Measurements from ENCODE around the gene ANKRD53.

Gene ANKRD53

GRCh38 chr2:70942396-70943204 lies 35.8 kb upstream of the ANKRD53 start:
- ChIA-PET CTCF (interaction anchor here (0.7 to 1.7 kb wide), 3 partner anchors 23 to 153 kb away, joined by 3 to 5 read pairs (median 4); no protein-coding TSS in a partner anchor), POLR2A (no interaction called here)
- no peak for DNase-seq (ENCODE audit: extremely low spot score)
- TF ChIP-seq TARDBP (IDR thresholded peaks at IDR 0.05) (no peak), FOXK2 (IDR thresholded peaks at IDR 0.05) (no peak), NFRKB (IDR thresholded peaks at IDR 0.05) (no peak), PKNOX1 (IDR thresholded peaks at IDR 0.05) (no peak), HDGF (IDR thresholded peaks at IDR 0.05; ENCODE audit: borderline replicate concordance) (no peak), CTBP1 (IDR thresholded peaks at IDR 0.05; ENCODE audit: borderline replicate concordance) (no peak), LEF1 (IDR thresholded peaks at IDR 0.05; ENCODE audit: borderline replicate concordance) (no peak), FOXA1 (IDR thresholded peaks at IDR 0.05) (no peak), FOXM1 (IDR thresholded peaks at IDR 0.05; ENCODE audit: borderline replicate concordance) (no peak), SP1 (IDR thresholded peaks at IDR 0.05) (no peak), BHLHE40 (IDR thresholded peaks at IDR 0.05; ENCODE audit: borderline replicate concordance) (no peak), ARNT (IDR thresholded peaks at IDR 0.05) (no peak), SUZ12 (IDR thresholded peaks at IDR 0.05) (no peak), ZNF384 (IDR thresholded peaks at IDR 0.05) (no peak)

- no peak for DNase-seq (ENCODE audit: extremely low spot score)
- TF ChIP-seq L3MBTL2 (conservative IDR thresholded peaks at IDR 0.05) (no peak), BHLHE40 (IDR thresholded peaks at IDR 0.05; ENCODE audit: borderline replicate concordance) (no peak), CTBP1 (IDR thresholded peaks at IDR 0.05; ENCODE audit: borderline replicate concordance) (no peak), FOXM1 (IDR thresholded peaks at IDR 0.05; ENCODE audit: borderline replicate concordance) (no peak), ARNT (IDR thresholded peaks at IDR 0.05) (no peak), FOXA1 (IDR thresholded peaks at IDR 0.05) (no peak), NFRKB (IDR thresholded peaks at IDR 0.05) (no peak), LEF1 (IDR thresholded peaks at IDR 0.05; ENCODE audit: borderline replicate concordance) (no peak), TARDBP (IDR thresholded peaks at IDR 0.05) (no peak), SUZ12 (IDR thresholded peaks at IDR 0.05) (no peak), HDGF (IDR thresholded peaks at IDR 0.05; ENCODE audit: borderline replicate concordance) (no peak), FOXK2 (IDR thresholded peaks at IDR 0.05) (no peak), ZNF384 (IDR thresholded peaks at IDR 0.05) (no peak), PKNOX1 (IDR thresholded peaks at IDR 0.05) (no peak), ELF4 (IDR thresholded peaks at IDR 0.05) (no peak)
- ChIA-PET POLR2A (no interaction called here), CTCF (interaction anchor here (1.7 kb wide), 1 partner anchor 154 kb away, joined by 5 read pairs; no protein-coding TSS in a partner anchor)
Observed at GRCh38 chr2:70943205-70943871, 35.1 kb upstream of the ANKRD53 start.

- ChIA-PET CTCF (no interaction called here), POLR2A (no interaction called here)
- no peak for DNase-seq (ENCODE audit: extremely low spot score)
- no peak for TF ChIP-seq CTBP1 (IDR thresholded peaks at IDR 0.05; ENCODE audit: borderline replicate concordance)
- TF ChIP-seq SP1 (IDR thresholded peaks at IDR 0.05): no peak
- TF ChIP-seq ARNT (IDR thresholded peaks at IDR 0.05): no peak
- no peak for TF ChIP-seq TARDBP (IDR thresholded peaks at IDR 0.05)
- no peak for TF ChIP-seq SUZ12 (IDR thresholded peaks at IDR 0.05)
- no peak for TF ChIP-seq FOXM1 (IDR thresholded peaks at IDR 0.05; ENCODE audit: borderline replicate concordance)
- no peak for TF ChIP-seq FOXA1 (IDR thresholded peaks at IDR 0.05)
- no peak for TF ChIP-seq BHLHE40 (IDR thresholded peaks at IDR 0.05; ENCODE audit: borderline replicate concordance)
- no peak for TF ChIP-seq HDGF (IDR thresholded peaks at IDR 0.05; ENCODE audit: borderline replicate concordance)
- no peak for TF ChIP-seq NFRKB (IDR thresholded peaks at IDR 0.05)
- TF ChIP-seq LEF1 (IDR thresholded peaks at IDR 0.05; ENCODE audit: borderline replicate concordance): no peak
- TF ChIP-seq ELF4 (IDR thresholded peaks at IDR 0.05): no peak
Observed at GRCh38 chr2:70944111-70944690, 34.2 kb upstream of the ANKRD53 start.

GRCh38 chr2:70946832-70947442 lies 31.5 kb upstream of the ANKRD53 start:
- POLR2A ChIA-PET: interaction anchor here (0.7 kb wide), 1 partner anchor 86 kb away, joined by 3 read pairs; no protein-coding TSS in a partner anchor
- TF ChIP-seq HDGF (IDR thresholded peaks at IDR 0.05; ENCODE audit: borderline replicate concordance): no peak
- CTCF ChIA-PET: interaction anchor here (0.9 to 3.6 kb wide), 10 partner anchors 8 to 158 kb away, joined by 3 to 30 read pairs (median 4); partner anchors contain the start of gene ATP6V1B1
- peak; percentile 55 for DNase-seq (ENCODE audit: extremely low spot score)

- CTCF ChIA-PET: interaction anchor here (0.5 to 3.6 kb wide), 23 partner anchors 9 to 641 kb away, joined by 3 to 30 read pairs (median 4); no protein-coding TSS in a partner anchor
- TF ChIP-seq BHLHE40 (IDR thresholded peaks at IDR 0.05; ENCODE audit: borderline replicate concordance) (no peak), LEF1 (IDR thresholded peaks at IDR 0.05; ENCODE audit: borderline replicate concordance) (no peak), SP1 (IDR thresholded peaks at IDR 0.05) (no peak), L3MBTL2 (conservative IDR thresholded peaks at IDR 0.05) (no peak), FOXM1 (IDR thresholded peaks at IDR 0.05; ENCODE audit: borderline replicate concordance) (no peak), CTBP1 (IDR thresholded peaks at IDR 0.05; ENCODE audit: borderline replicate concordance) (no peak), PKNOX1 (IDR thresholded peaks at IDR 0.05) (no peak), SUZ12 (IDR thresholded peaks at IDR 0.05) (no peak), FOXK2 (IDR thresholded peaks at IDR 0.05) (no peak), NFRKB (IDR thresholded peaks at IDR 0.05) (no peak)
- POLR2A ChIA-PET: interaction anchor here (0.7 to 1.3 kb wide), 6 partner anchors 17 to 87 kb away, joined by 3 read pairs; partner anchors contain the start of gene ANKRD53
- DNase-seq (ENCODE audit: extremely low spot score): no peak
Observed at GRCh38 chr2:70947556-70948184, 30.8 kb upstream of the ANKRD53 start.
